ENCODE data around the gene LILRB1.

GRCh38 chr19:54616821-54617560 lies 13.3 kb upstream of the LILRB1 start:
- TF ChIP-seq, protein P1, sequence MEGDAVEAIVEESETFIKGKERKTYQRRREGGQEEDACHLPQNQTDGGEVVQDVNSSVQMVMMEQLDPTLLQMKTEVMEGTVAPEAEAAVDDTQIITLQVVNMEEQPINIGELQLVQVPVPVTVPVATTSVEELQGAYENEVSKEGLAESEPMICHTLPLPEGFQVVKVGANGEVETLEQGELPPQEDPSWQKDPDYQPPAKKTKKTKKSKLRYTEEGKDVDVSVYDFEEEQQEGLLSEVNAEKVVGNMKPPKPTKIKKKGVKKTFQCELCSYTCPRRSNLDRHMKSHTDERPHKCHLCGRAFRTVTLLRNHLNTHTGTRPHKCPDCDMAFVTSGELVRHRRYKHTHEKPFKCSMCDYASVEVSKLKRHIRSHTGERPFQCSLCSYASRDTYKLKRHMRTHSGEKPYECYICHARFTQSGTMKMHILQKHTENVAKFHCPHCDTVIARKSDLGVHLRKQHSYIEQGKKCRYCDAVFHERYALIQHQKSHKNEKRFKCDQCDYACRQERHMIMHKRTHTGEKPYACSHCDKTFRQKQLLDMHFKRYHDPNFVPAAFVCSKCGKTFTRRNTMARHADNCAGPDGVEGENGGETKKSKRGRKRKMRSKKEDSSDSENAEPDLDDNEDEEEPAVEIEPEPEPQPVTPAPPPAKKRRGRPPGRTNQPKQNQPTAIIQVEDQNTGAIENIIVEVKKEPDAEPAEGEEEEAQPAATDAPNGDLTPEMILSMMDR (conservative IDR thresholded peaks at IDR 0.05; ENCODE audit: low read length) = no peak
- TF ChIP-seq EZH2phosphoT487 (IDR thresholded peaks at IDR 0.05; ENCODE audit: borderline replicate concordance) = no peak

Measured in Loucy (cell line).